Measurements from ENCODE around the gene HS3ST4.
A peak's percentile ranks its signal among the peaks of the same experiment; 100 is the strongest.

HS3ST4 gene

GRCh38 chr16:25823891-25824290, 132.1 kb downstream of the HS3ST4 start:
- peak in 2 of 58 donors; percentile 3 to 15 for DNase-seq

GRCh38 chr16:25827709-25828108, 135.9 kb downstream of the HS3ST4 start:
- no peak for DNase-seq

GRCh38 chr16:25828510-25828909, 136.8 kb downstream of the HS3ST4 start:
- DNase-seq: no peak

- DNase-seq: no peak
Observed at GRCh38 chr16:25832291-25832690, 140.5 kb downstream of the HS3ST4 start.

- DNase-seq: no peak
Observed at GRCh38 chr16:25834101-25834500, 142.3 kb downstream of the HS3ST4 start.

- DNase-seq: no peak
Observed at GRCh38 chr16:25835126-25835525, 143.4 kb downstream of the HS3ST4 start.

GRCh38 chr16:25838724-25839186, 147.0 kb downstream of the HS3ST4 start:
- peak in 30 of 58 donors; percentile 0 to 32 (median 3) for DNase-seq

- DNase-seq: no peak
Observed at GRCh38 chr16:25841761-25842160, 150.0 kb downstream of the HS3ST4 start.

- no peak for DNase-seq
Observed at GRCh38 chr16:25845901-25846300, 154.1 kb downstream of the HS3ST4 start.

- DNase-seq: no peak
Observed at GRCh38 chr16:25854141-25854540, 162.4 kb downstream of the HS3ST4 start.

- DNase-seq: no peak
Observed at GRCh38 chr16:25855063-25855462, 163.3 kb downstream of the HS3ST4 start.

- DNase-seq: no peak
Observed at GRCh38 chr16:25855818-25856217, 164.1 kb downstream of the HS3ST4 start.

- no peak for DNase-seq
Observed at GRCh38 chr16:25859645-25860044, 167.9 kb downstream of the HS3ST4 start.

- no peak for DNase-seq
Observed at GRCh38 chr16:25867041-25867440, 175.3 kb downstream of the HS3ST4 start.

GRCh38 chr16:25868106-25868505, 176.3 kb downstream of the HS3ST4 start:
- DNase-seq: peak in 35 of 58 donors; percentile 0 to 71 (median 21)

GRCh38 chr16:25868706-25869370, 177.1 kb downstream of the HS3ST4 start:
- DNase-seq: peak in 2 of 58 donors; percentile 1 to 2

- peak in 1 of 58 donors; percentile 1 for DNase-seq
Observed at GRCh38 chr16:25872369-25873070, 180.8 kb downstream of the HS3ST4 start.

GRCh38 chr16:25874196-25874595, 182.4 kb downstream of the HS3ST4 start:
- DNase-seq: no peak

- DNase-seq: peak in 3 of 58 donors; percentile 2 to 3 (median 2)
Observed at GRCh38 chr16:25875956-25876598, 184.3 kb downstream of the HS3ST4 start.

- no peak for DNase-seq
Observed at GRCh38 chr16:25877103-25877502, 185.3 kb downstream of the HS3ST4 start.

GRCh38 chr16:25886598-25886997, 194.8 kb downstream of the HS3ST4 start:
- DNase-seq: no peak

- DNase-seq: no peak
Observed at GRCh38 chr16:25888868-25889267, 197.1 kb downstream of the HS3ST4 start.
